MG63 (cell line): Measurements from ENCODE around the gene ALDH5A1. TPM values are rescaled to one million over a fixed set of nuclear protein-coding genes. Genes with fewer than 3 reads are reported as not detected.

Experiments used
- DNase-seq: peaks from one replicate; pipeline ENCODE4 v3.0.0-alpha.2; 2020
- H3K27me3 ChIP-seq: fragments of 250-450 bp; sonication (Bioruptor Pico); 2 replicates; pipeline ENCODE4 v1.5.1; 2020; ENCODE audit warnings: mild to moderate bottlenecking, moderate library complexity
- H3K36me3 ChIP-seq: fragments of 250-450 bp; sonication (Bioruptor Pico); 2 replicates; pipeline ENCODE4 v1.5.1; 2020; ENCODE audit warnings: mild to moderate bottlenecking, moderate library complexity
- H3K4me3 ChIP-seq: fragments of 250-450 bp; sonication (Bioruptor Pico); 2 replicates; pipeline ENCODE4 v1.5.1; 2020; ENCODE audit warnings: mild to moderate bottlenecking, moderate library complexity
- H3K9me3 ChIP-seq: fragments of 250-450 bp; sonication (Bioruptor Pico); 2 replicates; pipeline ENCODE4 v1.5.1; 2020; ENCODE audit warnings: mild to moderate bottlenecking, moderate library complexity
- total RNA-seq: library from RNA; depleted of rRNA; stranded (reverse); fragments of >200 nt; shearing (Covaris generic); gene quantifications from 2 replicates; pipeline ENCODE4 v1.2.3, GENCODE V29; 2014; ENCODE audit warnings: low replicate concordance; rRNA removed

ALDH5A1 gene
- total RNA-seq, 1 experiment from 2014 or later: 1.5 TPM

GRCh38 chr6:24574809-24575208 is 80.0 kb downstream of the ALDH5A1 start:
- DNase-seq: no peak
- Histone ChIP-seq H3K36me3 (no peaks in the 10 kb centered on the region), H3K4me3 (no peak overlapping the region), H3K9me3 (no peaks in the 10 kb centered on the region), H3K27me3 (no peaks in the 10 kb centered on the region)

- peak; percentile 35 for DNase-seq
- Histone ChIP-seq H3K9me3 (no peaks in the 10 kb centered on the region), H3K4me3 (no peak overlapping the region), H3K36me3 (no peaks in the 10 kb centered on the region), H3K27me3 (no peaks in the 10 kb centered on the region)
Observed at GRCh38 chr6:24576447-24576846, 81.7 kb downstream of the ALDH5A1 start.

GRCh38 chr6:24581084-24581669 is 86.4 kb downstream of the ALDH5A1 start:
- Histone ChIP-seq H3K27me3 (no peaks in the 10 kb centered on the region), H3K4me3 (no peak overlapping the region), H3K9me3 (no peaks in the 10 kb centered on the region), H3K36me3 (no peaks in the 10 kb centered on the region)
- DNase-seq: peak; percentile 11

GRCh38 chr6:24583463-24584381 is 89.0 kb downstream of the ALDH5A1 start:
- peak; percentile 22 for DNase-seq
- Histone ChIP-seq H3K4me3 (no peak overlapping the region), H3K9me3 (no peaks in the 10 kb centered on the region), H3K27me3 (no peaks in the 10 kb centered on the region), H3K36me3 (no peaks in the 10 kb centered on the region)

- no peak for DNase-seq
- no peaks in the 10 kb centered on the region for H3K36me3 ChIP-seq
- H3K27me3 ChIP-seq: no peaks in the 10 kb centered on the region
- H3K9me3 ChIP-seq: no peaks in the 10 kb centered on the region
- H3K4me3 ChIP-seq: no peak overlapping the region
Observed at GRCh38 chr6:24584382-24584720, 89.6 kb downstream of the ALDH5A1 start.

Other genes with a start within 250 kb of the ALDH5A1 start
- gene DCDC2, start 136.9 kb upstream of the ALDH5A1 start, total RNA-seq: not detected in 2 replicates
- 9.6 and 13.3 TPM in 2 replicates for gene MRS2, start 92.0 kb upstream of the ALDH5A1 start, total RNA-seq
- not detected in 2 replicates for gene GPLD1, start 5.4 kb upstream of the ALDH5A1 start, total RNA-seq
- 0.10 TPM in 1 of 2 replicates, not detected in the other for gene KIAA0319, start 151.2 kb downstream of the ALDH5A1 start, total RNA-seq
- gene TDP2, start 171.9 kb downstream of the ALDH5A1 start, total RNA-seq: 18.5 and 30.8 TPM in 2 replicates
- 1.9 and 3.7 TPM in 2 replicates for gene ACOT13, start 172.1 kb downstream of the ALDH5A1 start, total RNA-seq
- gene C6orf62, start 224.2 kb downstream of the ALDH5A1 start, total RNA-seq: 59.1 and 89.8 TPM in 2 replicates